GM18870 (cell line): ENCODE data around the gene SNRPA.
A peak's percentile ranks its signal among the peaks of the same experiment; 100 is the strongest.

Experiments
- ATAC-seq: cut with Tn5 transposase; IDR thresholded peaks from one replicate; pipeline ENCODE4 v1.9.1; 2021; ENCODE audit warnings: moderate library complexity; ENCODE audit not compliant: unreplicated experiment

The SNRPA gene

GRCh38 chr19:40750874-40751537 is at the start of gene SNRPA:
Gene SNRPA (plus strand): TSS chr19:40751203. CDS start chr19:40751409, 206 bp downstream.
- peak; percentile 67 for ATAC-seq

GRCh38 chr19:40701758-40702157 is 49.2 kb upstream of the SNRPA start:
- no peak for ATAC-seq

GRCh38 chr19:40702337-40703012 is 48.5 kb upstream of the SNRPA start:
- ATAC-seq, result no peak

- ATAC-seq, result no peak
Observed at GRCh38 chr19:40703029-40703755, 47.8 kb upstream of the SNRPA start.

- no peak for ATAC-seq
Observed at GRCh38 chr19:40704491-40705361, 46.3 kb upstream of the SNRPA start.

- ATAC-seq, result no peak
Observed at GRCh38 chr19:40705362-40705651, 45.7 kb upstream of the SNRPA start.

- no peak for ATAC-seq
Observed at GRCh38 chr19:40705950-40706619, 44.9 kb upstream of the SNRPA start.

- ATAC-seq, result no peak
Observed at GRCh38 chr19:40707615-40708014, 43.4 kb upstream of the SNRPA start.

- no peak for ATAC-seq
Observed at GRCh38 chr19:40709817-40710216, 41.2 kb upstream of the SNRPA start.

- no peak for ATAC-seq
Observed at GRCh38 chr19:40713939-40714338, 37.1 kb upstream of the SNRPA start.

GRCh38 chr19:40714441-40715299 is 36.3 kb upstream of the SNRPA start:
- ATAC-seq, result no peak

- ATAC-seq, result no peak
Observed at GRCh38 chr19:40716031-40716481, 34.9 kb upstream of the SNRPA start.

GRCh38 chr19:40716482-40717324 is 34.3 kb upstream of the SNRPA start, which contains the start of the genes COQ8B and ITPKC:
Gene COQ8B (minus strand): TSS chr19:40716886. CDS start chr19:40714632, 2,254 bp downstream.
Gene ITPKC (plus strand): TSS chr19:40717112. CDS start chr19:40717136, 24 bp downstream.
- peak; percentile 68 for ATAC-seq

- no peak for ATAC-seq
Observed at GRCh38 chr19:40717325-40717879, 33.6 kb upstream of the SNRPA start.

GRCh38 chr19:40717880-40718773 is 32.9 kb upstream of the SNRPA start:
- ATAC-seq, result no peak

GRCh38 chr19:40718774-40719391 is 32.1 kb upstream of the SNRPA start:
- ATAC-seq, result no peak

- ATAC-seq, result no peak
Observed at GRCh38 chr19:40719414-40719894, 31.5 kb upstream of the SNRPA start.
